PFSK-1 (cell line): ENCODE results near the gene AOAH. TPM values are rescaled to one million over a fixed set of nuclear protein-coding genes. Genes with fewer than 3 reads are reported as not detected.

Experiments used
- FOXP2 ChIP-seq: optimal IDR thresholded peaks from 2 replicates; pipeline ENCODE3; 2011; ENCODE audit warnings: borderline replicate concordance, control low read depth, inconsistent platforms; ENCODE audit not compliant: insufficient read depth; ENCODE audit errors: extremely low read length, extremely low read depth
- POLR2AphosphoS5 ChIP-seq: IDR thresholded peaks from 2 replicates; pipeline ENCODE4 v1.6.1; 2012; ENCODE audit warnings: low read depth, mild to moderate bottlenecking, control low read depth, low read length, moderate library complexity
- SIN3A ChIP-seq: IDR thresholded peaks from 2 replicates; pipeline ENCODE4 v1.6.1; 2012; ENCODE audit warnings: mild to moderate bottlenecking, low read length, moderate library complexity, borderline replicate concordance; ENCODE audit not compliant: insufficient read depth
- TAF1 ChIP-seq: IDR thresholded peaks from 2 replicates; pipeline ENCODE4 v1.6.1; 2012; ENCODE audit warnings: low read length, control low read depth, borderline replicate concordance; ENCODE audit not compliant: insufficient read depth
- polyA plus RNA-seq: library from polyadenylated mRNA; unstranded; fragments of >200 nt; gene quantifications from one replicate; pipeline ENCODE4 v1.2.1, GENCODE V29; 2012; ENCODE audit warnings: low read depth, missing spikeins; ENCODE audit not compliant: insufficient read length
- TF ChIP-seq, protein P1 (sequence below), 2 experiments: IDR thresholded peaks; 2 replicates each; pipeline versions ENCODE4 v1.6.1 to v1.8.0; 2011 to 2012; ENCODE audit warnings: low read depth in 2 of 2, low read length in 2 of 2, control low read depth in 1 of 2, inconsistent platforms in 1 of 2, mild to moderate bottlenecking in 1 of 2, moderate library complexity in 1 of 2; ENCODE audit not compliant: insufficient read depth in 1 of 2

The AOAH gene, protein sequence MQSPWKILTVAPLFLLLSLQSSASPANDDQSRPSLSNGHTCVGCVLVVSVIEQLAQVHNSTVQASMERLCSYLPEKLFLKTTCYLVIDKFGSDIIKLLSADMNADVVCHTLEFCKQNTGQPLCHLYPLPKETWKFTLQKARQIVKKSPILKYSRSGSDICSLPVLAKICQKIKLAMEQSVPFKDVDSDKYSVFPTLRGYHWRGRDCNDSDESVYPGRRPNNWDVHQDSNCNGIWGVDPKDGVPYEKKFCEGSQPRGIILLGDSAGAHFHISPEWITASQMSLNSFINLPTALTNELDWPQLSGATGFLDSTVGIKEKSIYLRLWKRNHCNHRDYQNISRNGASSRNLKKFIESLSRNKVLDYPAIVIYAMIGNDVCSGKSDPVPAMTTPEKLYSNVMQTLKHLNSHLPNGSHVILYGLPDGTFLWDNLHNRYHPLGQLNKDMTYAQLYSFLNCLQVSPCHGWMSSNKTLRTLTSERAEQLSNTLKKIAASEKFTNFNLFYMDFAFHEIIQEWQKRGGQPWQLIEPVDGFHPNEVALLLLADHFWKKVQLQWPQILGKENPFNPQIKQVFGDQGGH
- polyA plus RNA-seq, result not detected

DNA sequence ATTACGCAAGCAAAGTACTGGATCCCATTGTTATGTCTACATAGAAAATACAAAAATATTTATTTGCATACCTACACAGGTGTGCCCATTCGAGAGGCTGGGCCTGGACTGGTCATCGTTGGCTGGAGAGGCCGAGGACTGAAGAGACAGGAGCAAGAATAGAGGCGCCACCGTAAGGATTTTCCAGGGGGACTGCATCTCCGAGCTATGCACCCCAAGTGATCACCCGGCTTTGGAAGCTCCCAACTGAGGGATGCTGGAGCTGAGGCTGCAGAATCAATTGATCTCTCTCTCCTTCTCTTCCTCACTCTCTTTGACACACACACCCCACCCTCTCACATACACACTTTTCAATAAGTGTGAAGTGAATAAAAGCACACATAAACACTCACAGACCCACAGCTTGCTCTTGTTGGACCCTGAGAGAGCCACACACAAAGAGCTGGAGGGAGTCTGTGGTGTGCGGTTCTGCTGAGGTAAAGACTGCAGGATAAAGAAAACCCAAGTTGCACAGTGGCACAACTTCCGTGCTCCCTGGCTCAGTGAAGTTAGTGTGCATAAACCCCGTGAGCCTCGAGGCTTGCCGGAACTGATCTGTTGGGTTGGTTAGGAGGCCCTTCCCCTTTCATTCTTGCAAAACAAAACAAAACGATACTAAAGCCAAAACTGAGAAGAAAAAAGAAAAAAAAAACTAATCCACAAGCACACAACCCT is at the start of gene AOAH:
AOAH (minus strand) TSS at position 544 of the 714 bp plus-strand sequence; CDS start at position 198, 346 bp downstream.
- TF ChIP-seq POLR2AphosphoS5 (no peak), FOXP2 (no peak), TAF1 (no peak), SIN3A (no peak)
- TF ChIP-seq, protein P1, sequence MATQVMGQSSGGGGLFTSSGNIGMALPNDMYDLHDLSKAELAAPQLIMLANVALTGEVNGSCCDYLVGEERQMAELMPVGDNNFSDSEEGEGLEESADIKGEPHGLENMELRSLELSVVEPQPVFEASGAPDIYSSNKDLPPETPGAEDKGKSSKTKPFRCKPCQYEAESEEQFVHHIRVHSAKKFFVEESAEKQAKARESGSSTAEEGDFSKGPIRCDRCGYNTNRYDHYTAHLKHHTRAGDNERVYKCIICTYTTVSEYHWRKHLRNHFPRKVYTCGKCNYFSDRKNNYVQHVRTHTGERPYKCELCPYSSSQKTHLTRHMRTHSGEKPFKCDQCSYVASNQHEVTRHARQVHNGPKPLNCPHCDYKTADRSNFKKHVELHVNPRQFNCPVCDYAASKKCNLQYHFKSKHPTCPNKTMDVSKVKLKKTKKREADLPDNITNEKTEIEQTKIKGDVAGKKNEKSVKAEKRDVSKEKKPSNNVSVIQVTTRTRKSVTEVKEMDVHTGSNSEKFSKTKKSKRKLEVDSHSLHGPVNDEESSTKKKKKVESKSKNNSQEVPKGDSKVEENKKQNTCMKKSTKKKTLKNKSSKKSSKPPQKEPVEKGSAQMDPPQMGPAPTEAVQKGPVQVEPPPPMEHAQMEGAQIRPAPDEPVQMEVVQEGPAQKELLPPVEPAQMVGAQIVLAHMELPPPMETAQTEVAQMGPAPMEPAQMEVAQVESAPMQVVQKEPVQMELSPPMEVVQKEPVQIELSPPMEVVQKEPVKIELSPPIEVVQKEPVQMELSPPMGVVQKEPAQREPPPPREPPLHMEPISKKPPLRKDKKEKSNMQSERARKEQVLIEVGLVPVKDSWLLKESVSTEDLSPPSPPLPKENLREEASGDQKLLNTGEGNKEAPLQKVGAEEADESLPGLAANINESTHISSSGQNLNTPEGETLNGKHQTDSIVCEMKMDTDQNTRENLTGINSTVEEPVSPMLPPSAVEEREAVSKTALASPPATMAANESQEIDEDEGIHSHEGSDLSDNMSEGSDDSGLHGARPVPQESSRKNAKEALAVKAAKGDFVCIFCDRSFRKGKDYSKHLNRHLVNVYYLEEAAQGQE (IDR thresholded peaks at IDR 0.05; ENCODE audit: insufficient read depth in 1 of 2, low read depth in 2 of 2, low read length in 2 of 2), result no peak

DNA sequence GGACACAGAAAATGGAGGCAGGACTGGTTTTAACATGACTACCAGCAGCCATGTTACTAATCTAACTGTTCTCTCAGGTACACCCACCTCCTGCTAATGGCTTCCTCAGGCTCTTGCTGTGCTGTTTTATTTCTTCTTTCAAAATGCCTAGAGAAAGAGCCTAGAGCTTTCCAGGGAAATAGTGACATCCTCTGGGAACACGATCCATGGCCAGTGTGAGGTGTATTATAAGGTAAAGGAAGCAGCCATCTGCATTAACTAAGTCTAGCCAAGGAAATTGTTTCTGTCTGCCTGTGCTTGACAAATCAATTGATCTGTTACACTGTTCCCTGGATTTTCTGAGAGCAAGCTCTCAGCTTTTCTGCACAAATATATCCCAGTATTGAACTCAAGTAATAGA is 42.2 kb upstream of the AOAH start:
- TF ChIP-seq SIN3A, result no peak
- TF ChIP-seq, protein P1 (IDR thresholded peaks at IDR 0.05; ENCODE audit: insufficient read depth in 1 of 2, low read depth in 2 of 2, low read length in 2 of 2), result no peak
- no peak for TF ChIP-seq FOXP2
- no peak for TF ChIP-seq TAF1
- no peak for TF ChIP-seq POLR2AphosphoS5

DNA sequence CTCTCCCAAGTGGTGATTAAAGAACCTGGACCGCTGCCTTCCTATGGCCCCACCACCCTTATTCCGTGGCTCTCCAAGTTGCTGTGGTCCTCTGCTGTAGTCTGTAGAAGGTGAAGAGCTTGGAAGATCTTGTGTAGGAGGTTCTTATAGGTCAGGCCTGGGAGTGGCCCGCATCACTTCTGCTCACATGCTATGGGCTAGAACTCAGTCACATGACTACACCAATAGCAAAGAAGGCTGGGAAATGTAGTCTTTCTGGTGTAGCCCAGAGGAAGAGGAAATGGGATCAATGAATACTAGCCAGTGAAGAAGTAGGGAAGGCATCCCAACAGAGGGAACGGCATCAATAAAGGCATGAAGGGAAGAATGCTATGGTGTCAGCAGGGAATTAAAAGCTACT is 41.3 kb upstream of the AOAH start:
- TF ChIP-seq FOXP2, result no peak

DNA sequence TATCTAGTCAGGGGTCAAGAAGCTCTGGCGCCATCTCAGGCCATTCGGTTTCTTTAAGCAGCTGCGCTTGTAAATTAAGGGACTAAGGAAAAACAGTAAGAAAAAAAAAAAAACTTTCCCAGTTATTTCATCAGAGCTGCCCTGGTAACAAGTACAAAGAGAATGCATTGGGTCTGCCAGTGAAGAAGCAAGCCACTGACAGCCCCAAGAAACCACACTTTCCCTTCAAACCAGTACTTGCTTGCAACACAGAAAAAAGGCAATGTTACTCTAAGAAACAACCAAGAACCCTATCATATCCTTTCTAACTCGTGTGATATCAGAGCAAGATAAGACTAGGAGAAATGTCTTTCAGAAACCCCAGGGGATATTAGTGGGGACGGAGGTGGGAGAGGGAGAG is 40.6 kb upstream of the AOAH start:
- TF ChIP-seq POLR2AphosphoS5 (no peak), FOXP2 (no peak), TAF1 (no peak), SIN3A (no peak)
- TF ChIP-seq, protein P1 (IDR thresholded peaks at IDR 0.05; ENCODE audit: insufficient read depth in 1 of 2, low read depth in 2 of 2, low read length in 2 of 2), result no peak

DNA sequence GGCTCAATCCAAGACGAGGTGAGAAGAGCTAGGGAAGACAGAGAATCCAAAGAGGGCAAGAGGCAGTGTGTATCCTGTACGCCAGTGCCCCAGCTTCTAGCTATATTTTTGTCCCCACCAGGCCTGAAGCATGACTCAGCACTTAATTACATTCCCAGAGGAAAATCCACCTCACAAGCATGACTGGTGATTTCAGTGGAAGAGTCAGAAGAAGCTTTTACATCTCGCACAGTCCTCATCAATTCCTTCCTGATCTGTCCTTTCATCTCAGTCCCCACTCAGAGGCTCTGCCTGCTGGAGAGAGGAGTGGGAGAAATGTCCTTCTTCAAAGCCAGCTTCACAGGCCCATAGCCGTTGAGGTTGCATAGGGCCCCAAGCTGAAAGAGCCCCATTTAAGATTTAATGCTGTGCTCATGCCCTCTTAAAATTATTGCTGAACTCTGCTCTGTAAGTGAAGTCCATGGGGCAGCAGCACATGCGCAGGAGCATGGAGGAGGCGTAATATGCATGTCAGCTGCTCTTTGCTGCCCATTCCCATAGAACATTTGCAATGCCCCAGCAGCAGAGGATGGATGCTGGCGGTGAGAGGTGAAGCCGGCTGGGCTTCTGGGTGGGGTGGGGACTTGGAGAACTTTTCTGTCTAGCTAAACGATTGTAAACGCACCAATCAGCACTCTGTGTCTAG is 39.0 kb upstream of the AOAH start:
- TF ChIP-seq TAF1 (no peak), SIN3A (no peak), POLR2AphosphoS5 (no peak), FOXP2 (no peak)
- TF ChIP-seq, protein P1 (IDR thresholded peaks at IDR 0.05; ENCODE audit: insufficient read depth in 1 of 2, low read depth in 2 of 2, low read length in 2 of 2), result no peak
